NCI-H1417 (cell line): ENCODE measurements around the gene ACACB.

Source experiments
- DNase-seq, 3 experiments: peaks; one replicate each; lab custom pipeline; 2025; lab: John Stamatoyannopoulos, UW

Gene ACACB

GRCh38 chr12:109302358-109302757 lies 186.0 kb downstream of the ACACB start:
- DNase-seq: peak in 2 of 3 experiments; percentile 30 to 60

GRCh38 chr12:109302770-109303169 lies 186.4 kb downstream of the ACACB start:
- no peak for DNase-seq

GRCh38 chr12:109304485-109304884 lies 188.1 kb downstream of the ACACB start:
- peak; percentile 63 to 92 (median 82) for DNase-seq

GRCh38 chr12:109305547-109305946 lies 189.2 kb downstream of the ACACB start:
- DNase-seq: no peak

GRCh38 chr12:109307051-109307450 lies 190.7 kb downstream of the ACACB start:
- DNase-seq: peak; percentile 23 to 78 (median 61)

GRCh38 chr12:109308534-109309380 lies 192.4 kb downstream of the ACACB start, which contains the start of gene FOXN4:
Gene FOXN4, minus strand, starts transcription at chr12:109309284. Its CDS starts 963 bp downstream, at chr12:109308321.
- DNase-seq: peak; percentile 64 to 81 (median 70)

GRCh38 chr12:109309381-109310246 lies 193.2 kb downstream of the ACACB start:
- peak; percentile 50 to 81 (median 78) for DNase-seq

- peak; percentile 75 to 93 (median 77) for DNase-seq
Observed at GRCh38 chr12:109310247-109311125, 194.1 kb downstream of the ACACB start.
